Upper lobe of left lung (tissue), 4 donors: ENCODE data around the gene ICAM1.

Experiments
- EP300 ChIP-seq, 4 donors: sonication (generic); formaldehyde crosslinking; IDR thresholded peaks; one replicate each; pipeline ENCODE4 v1.5.1; 2017; ENCODE audit warnings: antibody characterized with exemption in 4 of 4, control low read depth in 2 of 4
- TF ChIP-seq, protein P1 (sequence below), 6 experiments: fragments of 450-650 bp in 4 of 6; fragments of 200-600 bp in 2 of 6; sonication (generic) in 2 of 6; IDR thresholded peaks; one replicate each; pipeline ENCODE4 v1.5.1; 2016 to 2019; ENCODE audit warnings: antibody characterized with exemption in 6 of 6

DNA sequence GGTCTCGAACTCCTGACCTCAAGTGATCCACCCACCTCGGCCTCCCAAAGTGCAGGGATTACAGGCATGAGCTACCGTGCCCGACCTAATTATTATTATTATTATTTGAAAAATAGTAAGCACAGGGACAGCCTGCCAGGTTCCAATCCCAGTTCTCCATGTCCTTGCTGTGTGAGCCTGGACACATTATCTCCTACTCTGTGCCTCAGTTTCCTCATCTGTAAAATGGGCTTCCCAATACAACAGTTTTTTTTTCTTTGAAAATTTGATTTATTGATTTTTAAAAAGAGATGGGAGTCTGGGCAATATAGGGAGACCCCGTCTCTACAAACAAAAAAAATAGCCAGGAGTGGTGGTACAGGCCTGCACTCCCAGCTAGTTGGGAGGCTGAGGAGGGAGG, 35.4 kb downstream of the ICAM1 start:
- TF ChIP-seq, protein P1, sequence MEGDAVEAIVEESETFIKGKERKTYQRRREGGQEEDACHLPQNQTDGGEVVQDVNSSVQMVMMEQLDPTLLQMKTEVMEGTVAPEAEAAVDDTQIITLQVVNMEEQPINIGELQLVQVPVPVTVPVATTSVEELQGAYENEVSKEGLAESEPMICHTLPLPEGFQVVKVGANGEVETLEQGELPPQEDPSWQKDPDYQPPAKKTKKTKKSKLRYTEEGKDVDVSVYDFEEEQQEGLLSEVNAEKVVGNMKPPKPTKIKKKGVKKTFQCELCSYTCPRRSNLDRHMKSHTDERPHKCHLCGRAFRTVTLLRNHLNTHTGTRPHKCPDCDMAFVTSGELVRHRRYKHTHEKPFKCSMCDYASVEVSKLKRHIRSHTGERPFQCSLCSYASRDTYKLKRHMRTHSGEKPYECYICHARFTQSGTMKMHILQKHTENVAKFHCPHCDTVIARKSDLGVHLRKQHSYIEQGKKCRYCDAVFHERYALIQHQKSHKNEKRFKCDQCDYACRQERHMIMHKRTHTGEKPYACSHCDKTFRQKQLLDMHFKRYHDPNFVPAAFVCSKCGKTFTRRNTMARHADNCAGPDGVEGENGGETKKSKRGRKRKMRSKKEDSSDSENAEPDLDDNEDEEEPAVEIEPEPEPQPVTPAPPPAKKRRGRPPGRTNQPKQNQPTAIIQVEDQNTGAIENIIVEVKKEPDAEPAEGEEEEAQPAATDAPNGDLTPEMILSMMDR (IDR thresholded peaks at IDR 0.05), result no peak
- TF ChIP-seq EP300 (IDR thresholded peaks at IDR 0.05), result no peak
